Measurements from ENCODE around the gene PRPH. TPM values are rescaled to one million over a fixed set of nuclear protein-coding genes. Genes with fewer than 3 reads are reported as not detected.

The PRPH gene
- total and polyA plus RNA-seq, 2 of the 4 experiments (the other 2 are of a cell fraction) = not detected

DNA sequence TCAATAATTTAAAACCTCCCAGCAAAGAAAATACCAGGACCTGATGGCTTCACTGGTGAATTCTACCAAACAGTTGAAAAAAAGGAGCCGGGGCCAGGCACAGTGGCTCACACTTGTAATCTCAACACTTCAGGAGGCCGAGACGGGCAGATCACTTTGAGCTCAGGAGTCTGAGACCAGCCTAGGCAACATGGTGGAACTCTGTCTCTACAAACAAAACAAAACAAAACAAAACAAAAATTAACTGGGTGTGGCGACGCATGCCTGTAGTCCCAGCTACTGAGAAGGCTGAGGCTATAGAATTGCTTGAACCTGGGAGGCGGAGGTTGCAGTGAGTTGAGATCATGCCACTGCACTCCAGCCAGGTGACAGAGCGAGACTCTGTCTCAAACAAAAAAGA lies 14.4 kb downstream of the PRPH start:
- Histone ChIP-seq H2BK5ac (ENCODE audit: low read depth, low read length, poor library complexity, severe bottlenecking) (no peak overlapping the region), H3K56ac (ENCODE audit: extremely low read depth, insufficient read depth, low read length) (no peak overlapping the region), H2BK120ac (ENCODE audit: low read depth, low read length) (no peak overlapping the region), H3K4me1 (ENCODE audit: control insufficient read depth, insufficient read depth, low read length) (no peaks in the 10 kb centered on the region), H3K27me3 (ENCODE audit: control insufficient read depth, insufficient read depth, low read length) (peaks cover 21% of the 10 kb centered on the region), H2BK15ac (ENCODE audit: low read depth, low read length) (no peak overlapping the region), H3K9me1 (ENCODE audit: insufficient read depth, low read length) (no peaks in the 10 kb centered on the region), H2AFZ (replicated peaks; ENCODE audit: low read length, poor library complexity) (no peak overlapping the region), H3K4me2 (ENCODE audit: low read depth, low read length) (no peak overlapping the region), H3K14ac (replicated peaks; ENCODE audit: low read depth, low read length) (no peak overlapping the region), H3K36me3 (ENCODE audit: control insufficient read depth, insufficient read depth, low read length) (no peaks in the 10 kb centered on the region), H2BK20ac (ENCODE audit: low read depth, low read length) (no peak overlapping the region), H4K8ac (ENCODE audit: low read depth in 2 of 2, low read length in 2 of 2) (no peak overlapping the region), H3K79me1 (ENCODE audit: low read depth in 1 of 2, low read length in 2 of 2) (no peaks in the 10 kb centered on the region), H4K20me1 (ENCODE audit: insufficient read depth, low read length) (no peaks in the 10 kb centered on the region), H3K9me3 (ENCODE audit: control insufficient read depth, insufficient read depth, low read length) (no peaks in the 10 kb centered on the region; the same call in 1 of the 2 replicates), H4K91ac (ENCODE audit: insufficient read depth, low read depth, low read length) (no peak overlapping the region), H3K27ac (ENCODE audit: insufficient read depth, low read length) (no peak overlapping the region), H2AK5ac (ENCODE audit: low read depth, low read length) (no peak overlapping the region), H3K23ac (ENCODE audit: low read depth, low read length) (no peak overlapping the region), H2AK9ac (replicated peaks; ENCODE audit: low read depth, low read length, poor library complexity) (no peak overlapping the region), H3K9ac (ENCODE audit: low read depth, low read length) (no peak overlapping the region), H3K18ac (ENCODE audit: low read depth, low read length) (no peak overlapping the region), H3K4me3 (ENCODE audit: insufficient read depth, low read depth, low read length) (no peak overlapping the region), H4K5ac (ENCODE audit: low read depth, low read length) (no peak overlapping the region), H3K4ac (ENCODE audit: low read depth, low read length) (no peak overlapping the region)
- no peak for DNase-seq
- dilution Hi-C loops (cut with HindIII; ENCODE audit: low sequenced_read_pairs, unreplicated experiment) = no loop called here
- BruUV-seq (replicated peaks) = no TSS peak
- intact Hi-C loops (cut with micrococcal nuclease) = no loop called here
- WGBS, 2 experiments (ENCODE audit: extremely low coverage in 2 of 2, insufficient read length in 1 of 2) = 100% methylated on average over 1 of the region's 7 CpGs; no CpG with 5 or more reads in 1 of the 2 experiments
- in situ Hi-C loops (cut with MboI; ENCODE audit: low sequenced_read_pairs) = no loop called here
- no peak for ATAC-seq (ENCODE audit: low read depth)
- CTCF ChIA-PET = interaction anchor here (1.4 kb wide), 1 partner anchor 22 kb away, joined by 3 read pairs; no protein-coding TSS in a partner anchor
- TF ChIP-seq RAD21 (IDR thresholded peaks at IDR 0.05; ENCODE audit: low read length) = no peak
- no peak for TF ChIP-seq CEBPB (IDR thresholded peaks at IDR 0.05; ENCODE audit: low read depth, low read length)
- TF ChIP-seq MAZ (IDR thresholded peaks at IDR 0.05; ENCODE audit: borderline replicate concordance, low read depth, low read length) = no peak
- no peak for TF ChIP-seq RCOR1 (IDR thresholded peaks at IDR 0.05; ENCODE audit: insufficient replicate concordance, low read length)
- TF ChIP-seq POLR2A (IDR thresholded peaks at IDR 0.05; ENCODE audit: low read depth, low read length) = no peak
- no peak for TF ChIP-seq RFX5 (IDR thresholded peaks at IDR 0.05; ENCODE audit: low read depth, low read length)
- TF ChIP-seq USF2 (IDR thresholded peaks at IDR 0.05; ENCODE audit: low read depth, low read length) = no peak
- TF ChIP-seq BHLHE40 (IDR thresholded peaks at IDR 0.05; ENCODE audit: low read depth, low read length) = no peak
- TF ChIP-seq, protein P1, sequence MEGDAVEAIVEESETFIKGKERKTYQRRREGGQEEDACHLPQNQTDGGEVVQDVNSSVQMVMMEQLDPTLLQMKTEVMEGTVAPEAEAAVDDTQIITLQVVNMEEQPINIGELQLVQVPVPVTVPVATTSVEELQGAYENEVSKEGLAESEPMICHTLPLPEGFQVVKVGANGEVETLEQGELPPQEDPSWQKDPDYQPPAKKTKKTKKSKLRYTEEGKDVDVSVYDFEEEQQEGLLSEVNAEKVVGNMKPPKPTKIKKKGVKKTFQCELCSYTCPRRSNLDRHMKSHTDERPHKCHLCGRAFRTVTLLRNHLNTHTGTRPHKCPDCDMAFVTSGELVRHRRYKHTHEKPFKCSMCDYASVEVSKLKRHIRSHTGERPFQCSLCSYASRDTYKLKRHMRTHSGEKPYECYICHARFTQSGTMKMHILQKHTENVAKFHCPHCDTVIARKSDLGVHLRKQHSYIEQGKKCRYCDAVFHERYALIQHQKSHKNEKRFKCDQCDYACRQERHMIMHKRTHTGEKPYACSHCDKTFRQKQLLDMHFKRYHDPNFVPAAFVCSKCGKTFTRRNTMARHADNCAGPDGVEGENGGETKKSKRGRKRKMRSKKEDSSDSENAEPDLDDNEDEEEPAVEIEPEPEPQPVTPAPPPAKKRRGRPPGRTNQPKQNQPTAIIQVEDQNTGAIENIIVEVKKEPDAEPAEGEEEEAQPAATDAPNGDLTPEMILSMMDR (conservative IDR thresholded peaks at IDR 0.05; ENCODE audit: low read depth, low read length) = no peak
- TF ChIP-seq MAFK (IDR thresholded peaks at IDR 0.05; ENCODE audit: low read depth, low read length) = no peak
- TF ChIP-seq CHD1 (IDR thresholded peaks at IDR 0.05; ENCODE audit: low read depth, low read length) = no peak
- no peak for TF ChIP-seq SMC3 (IDR thresholded peaks at IDR 0.05; ENCODE audit: low read depth, low read length)
- TF ChIP-seq FOS (IDR thresholded peaks at IDR 0.05; ENCODE audit: low read depth, low read length) = no peak
- no peak for TF ChIP-seq ELK1 (IDR thresholded peaks at IDR 0.05; ENCODE audit: borderline replicate concordance, low read depth, low read length)
- TF ChIP-seq NFE2L2 (IDR thresholded peaks at IDR 0.05; ENCODE audit: low read depth, low read length) = no peak
- no peak for TF ChIP-seq MXI1 (IDR thresholded peaks at IDR 0.05; ENCODE audit: borderline replicate concordance, low read depth, low read length)
- POLR2A ChIA-PET (ENCODE audit: unreplicated experiment) = no interaction called here
